Astrocyte of the cerebellum (primary cell): ENCODE data around the gene TNNT1.

Source experiments
- DNase-seq: peaks from one replicate; pipeline ENCODE4 v3.0.0-alpha.2; 2011; ENCODE audit warnings: low read depth
- H3K4me3 ChIP-seq: 2 replicates; pipeline ENCODE4 v1.5.1; 2011; ENCODE audit warnings: mild to moderate bottlenecking, low read depth, low read length, moderate library complexity
- CTCF ChIP-seq: IDR thresholded peaks from 2 replicates; pipeline ENCODE4 v1.5.1; 2012; ENCODE audit warnings: low read length, low read depth, moderate library complexity, mild to moderate bottlenecking; ENCODE audit errors: missing control alignments
- in situ Hi-C: cut with HindIII; loops from 2 replicates; pipeline ENCODE4 v1.10.0; 2017; ENCODE audit warnings: low sequenced_read_pairs

The TNNT1 gene

GRCh38 chr19:55171440-55171839, 22.4 kb upstream of the TNNT1 start:
- in situ Hi-C loops: loop anchor here (5.0 to 10.0 kb wide), 6 partner anchors 46 to 243 kb away; partner anchors contain the start of genes COX6B2, PPP1R12C and PPP6R1
- DNase-seq: no peak
- H3K4me3 ChIP-seq: no peak overlapping the region
- TF ChIP-seq CTCF: no peak

GRCh38 chr19:55169136-55169535, 20.1 kb upstream of the TNNT1 start:
- no peak for DNase-seq
- H3K4me3 ChIP-seq: no peak overlapping the region
- in situ Hi-C loops: no loop called here
- TF ChIP-seq CTCF: no peak

- DNase-seq: peak; percentile 93
- in situ Hi-C loops: no loop called here
- peak within 1 kb of the TSS; percentile 47 for H3K4me3 ChIP-seq
- TF ChIP-seq CTCF: no peak
These were observed 17.7 kb upstream of the TNNT1 start, which contains the start of gene DNAAF3 for GRCh38 chr19:55166530-55167268. TSS of gene DNAAF3 (minus strand) at chr19:55166613. CDS start at chr19:55166413, 200 bp downstream.

GRCh38 chr19:55165952-55166529, 17.0 kb upstream of the TNNT1 start:
- peak overlapping the region; percentile 47 for H3K4me3 ChIP-seq
- in situ Hi-C loops: no loop called here
- TF ChIP-seq CTCF: peak; percentile 66
- DNase-seq: peak; percentile 32

- H3K4me3 ChIP-seq: no peak overlapping the region
- in situ Hi-C loops: no loop called here
- DNase-seq: no peak
- TF ChIP-seq CTCF: no peak
These were observed 12.7 kb upstream of the TNNT1 start for GRCh38 chr19:55161571-55162322.

GRCh38 chr19:55160986-55161365, 12.0 kb upstream of the TNNT1 start:
- TF ChIP-seq CTCF: no peak
- in situ Hi-C loops: no loop called here
- no peak overlapping the region for H3K4me3 ChIP-seq
- no peak for DNase-seq
